Heart left ventricle (tissue), 13 donors: ENCODE data around the gene STK35.

ENCODE experiments used
- POLR2A ChIP-seq, 2 donors: fragments of 450-650 bp; IDR thresholded peaks; one replicate each; pipeline ENCODE4 v1.6.1; 2017; ENCODE audit warnings: antibody characterized with exemption in 2 of 2, mild to moderate bottlenecking in 2 of 2, moderate library complexity in 2 of 2
- TF ChIP-seq, protein P1 (sequence below), 12 donors: fragments of 200-600 bp; sonication (generic) in 4 of 12; IDR thresholded peaks; one replicate each; pipeline versions ENCODE4 v1.5.0 to v1.8.0; 2018 to 2022; ENCODE audit warnings: antibody characterized with exemption in 12 of 12, mild to moderate bottlenecking in 5 of 12
- donor health status: ischemic (EF 13 %, LVEDD 7.1; RV severe dilation, severe dysfunction).
- donor health status: DM: no; HTN: yes; CAD: no.
- donor health status: DM: no; HTN: no; CAD: no.
- donor health status: ischemic (EF 25% LVEDD 6.9; RV normal size, moderate dysfunction).
- donor health status: ischemic (EF 25% LVEDD 5.7; RV mildly dilated, moderate dysfunction).
- donor health status: ischemic (EF 35%, LVEDD 5.7; RV mildly dilated, moderate dysfunction).
- donor health status: nonischemic (EF 11% LVEDD 7.7; RV severe dilation, severe dysfunction).
- donor health status: DM: yes; HTN: yes; CAD: no.
- donor health status: PGD.
- donor health status: ischemic (EF 29% LVEDD 5.4; RV normal size, mild dysfunction).
- donor health status: nonischemic (EF 23%, LVEDD 6.1; RV moderate dilation, normal function).

DNA sequence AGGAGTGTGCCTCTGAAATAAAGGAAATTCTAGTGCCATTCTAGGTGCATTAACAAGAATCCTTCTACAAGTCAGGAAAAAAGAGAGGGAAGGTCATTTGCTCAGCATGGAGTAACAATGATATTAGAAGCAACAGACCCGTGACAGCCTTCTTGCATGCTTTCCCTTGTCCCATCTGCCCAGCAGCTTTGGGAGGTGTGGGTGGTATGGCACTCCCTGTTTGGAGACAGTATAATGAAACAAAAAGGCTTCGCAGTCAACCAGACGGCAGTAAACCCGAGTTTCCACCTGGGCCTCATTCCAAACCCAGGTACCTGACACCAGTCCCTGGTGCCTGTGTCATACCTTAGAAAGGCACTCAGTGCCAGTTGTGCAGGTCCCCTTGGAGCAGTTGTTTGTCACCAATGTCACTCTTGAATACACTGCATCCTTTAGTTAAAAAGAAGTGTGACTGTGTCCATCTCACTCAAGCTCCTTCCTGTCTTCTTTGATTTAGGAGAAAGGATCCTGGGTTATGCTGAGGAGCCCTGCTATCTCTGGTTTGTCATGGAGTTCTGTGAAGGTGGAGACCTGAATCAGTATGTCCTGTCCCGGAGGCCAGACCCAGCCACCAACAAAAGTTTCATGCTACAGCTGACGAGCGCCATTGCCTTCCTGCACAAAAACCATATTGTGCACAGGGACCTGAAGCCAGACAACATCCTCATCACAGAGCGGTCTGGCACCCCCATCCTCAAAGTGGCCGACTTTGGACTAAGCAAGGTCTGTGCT, 14.7 kb downstream of the STK35 start:
- TF ChIP-seq, protein P1, sequence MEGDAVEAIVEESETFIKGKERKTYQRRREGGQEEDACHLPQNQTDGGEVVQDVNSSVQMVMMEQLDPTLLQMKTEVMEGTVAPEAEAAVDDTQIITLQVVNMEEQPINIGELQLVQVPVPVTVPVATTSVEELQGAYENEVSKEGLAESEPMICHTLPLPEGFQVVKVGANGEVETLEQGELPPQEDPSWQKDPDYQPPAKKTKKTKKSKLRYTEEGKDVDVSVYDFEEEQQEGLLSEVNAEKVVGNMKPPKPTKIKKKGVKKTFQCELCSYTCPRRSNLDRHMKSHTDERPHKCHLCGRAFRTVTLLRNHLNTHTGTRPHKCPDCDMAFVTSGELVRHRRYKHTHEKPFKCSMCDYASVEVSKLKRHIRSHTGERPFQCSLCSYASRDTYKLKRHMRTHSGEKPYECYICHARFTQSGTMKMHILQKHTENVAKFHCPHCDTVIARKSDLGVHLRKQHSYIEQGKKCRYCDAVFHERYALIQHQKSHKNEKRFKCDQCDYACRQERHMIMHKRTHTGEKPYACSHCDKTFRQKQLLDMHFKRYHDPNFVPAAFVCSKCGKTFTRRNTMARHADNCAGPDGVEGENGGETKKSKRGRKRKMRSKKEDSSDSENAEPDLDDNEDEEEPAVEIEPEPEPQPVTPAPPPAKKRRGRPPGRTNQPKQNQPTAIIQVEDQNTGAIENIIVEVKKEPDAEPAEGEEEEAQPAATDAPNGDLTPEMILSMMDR (IDR thresholded peaks at IDR 0.05): no peak
- no peak for TF ChIP-seq POLR2A (IDR thresholded peaks at IDR 0.05)
